Parathyroid adenoma (tissue), 2 donors: ENCODE results near the gene CLEC16A.

Experiments used
- H2AFZ ChIP-seq: fragments of 300-600 bp; sonication (generic); one replicate; pipeline ENCODE4 v1.7.0; 2017; ENCODE audit warnings: antibody characterized with exemption, mild to moderate bottlenecking
- H3K27ac ChIP-seq: fragments of 300-600 bp; sonication (generic); one replicate; pipeline ENCODE4 v1.7.0; 2017
- H3K27me3 ChIP-seq: fragments of 300-600 bp; sonication (generic); one replicate; pipeline ENCODE4 v1.7.0; 2017; ENCODE audit warnings: low read length; ENCODE audit not compliant: control insufficient read depth, insufficient read depth
- H3K36me3 ChIP-seq: fragments of 300-600 bp; sonication (generic); one replicate; pipeline ENCODE4 v1.7.0; 2017; ENCODE audit warnings: low read length; ENCODE audit not compliant: control insufficient read depth, insufficient read depth
- H3K4me1 ChIP-seq: fragments of 300-600 bp; sonication (generic); one replicate; pipeline ENCODE4 v1.7.0; 2017; ENCODE audit warnings: control low read depth
- H3K4me2 ChIP-seq: fragments of 300-600 bp; sonication (generic); one replicate; pipeline ENCODE4 v1.7.0; 2017; ENCODE audit warnings: low read length
- H3K4me3 ChIP-seq: fragments of 300-600 bp; sonication (generic); one replicate; pipeline ENCODE4 v1.7.0; 2017; ENCODE audit warnings: low read depth, low read length
- H3K79me2 ChIP-seq: fragments of 300-600 bp; sonication (generic); one replicate; pipeline ENCODE4 v1.7.0; 2017; ENCODE audit warnings: control low read depth
- H3K9ac ChIP-seq: fragments of 300-600 bp; sonication (generic); one replicate; pipeline ENCODE4 v1.7.0; 2017; ENCODE audit warnings: mild to moderate bottlenecking
- H3K9me3 ChIP-seq: fragments of 300-600 bp; sonication (generic); one replicate; pipeline ENCODE4 v1.7.0; 2017; ENCODE audit warnings: low read length; ENCODE audit not compliant: control insufficient read depth
- TF ChIP-seq, protein P1 (sequence below): fragments of 300-600 bp; sonication (generic); IDR thresholded peaks from one replicate; pipeline ENCODE4 v1.7.0; 2017; ENCODE audit warnings: antibody characterized with exemption, mild to moderate bottlenecking
- donor health status: primary hyperparathyroidism.

Gene CLEC16A

DNA sequence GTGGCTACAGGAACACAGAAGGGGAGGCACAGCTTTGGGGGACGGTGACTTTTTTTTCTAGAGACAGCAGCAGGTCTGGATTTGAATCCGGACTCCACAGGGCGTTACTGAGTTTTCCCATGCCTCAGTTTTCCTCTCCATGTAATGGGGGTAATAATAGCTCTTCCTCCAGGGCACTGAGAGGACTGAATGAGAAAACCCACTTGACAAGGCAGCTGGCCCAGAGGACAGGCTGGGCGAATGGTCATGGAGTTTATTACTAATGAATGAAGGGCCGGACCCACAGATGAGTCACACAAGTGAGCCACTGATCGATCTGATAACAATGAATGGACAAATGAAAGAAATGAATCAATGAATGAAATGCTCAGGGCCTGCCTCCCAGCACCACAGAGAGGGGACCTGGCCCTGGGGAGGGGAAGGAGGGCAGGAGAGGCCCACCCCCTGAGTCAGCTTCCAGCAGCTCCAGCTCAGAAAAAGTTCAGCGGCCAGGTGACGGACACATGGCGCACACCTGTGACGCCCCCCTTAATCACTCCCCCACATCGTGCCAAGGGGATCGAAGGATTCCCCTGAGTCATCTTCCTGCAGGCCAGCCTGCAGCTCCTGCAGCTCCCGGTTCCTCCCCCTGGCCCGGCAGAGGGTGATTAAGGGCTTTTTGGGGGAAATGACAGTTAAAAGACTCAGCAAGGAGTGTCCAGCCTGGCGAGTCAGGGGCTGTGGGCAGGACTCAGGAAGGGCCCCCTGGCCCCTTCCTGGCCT lies 257.3 kb downstream of the CLEC16A start:
- Histone ChIP-seq H3K27me3 (no peaks in the 10 kb centered on the region), H3K9ac (no peak overlapping the region), H3K36me3 (no peaks in the 10 kb centered on the region), H3K4me1 (no peaks in the 10 kb centered on the region), H3K9me3 (no peaks in the 10 kb centered on the region), H3K79me2 (no peaks in the 10 kb centered on the region), H2AFZ (no peak overlapping the region), H3K27ac (no peak overlapping the region), H3K4me2 (no peak overlapping the region), H3K4me3 (no peak overlapping the region)
- TF ChIP-seq, protein P1, sequence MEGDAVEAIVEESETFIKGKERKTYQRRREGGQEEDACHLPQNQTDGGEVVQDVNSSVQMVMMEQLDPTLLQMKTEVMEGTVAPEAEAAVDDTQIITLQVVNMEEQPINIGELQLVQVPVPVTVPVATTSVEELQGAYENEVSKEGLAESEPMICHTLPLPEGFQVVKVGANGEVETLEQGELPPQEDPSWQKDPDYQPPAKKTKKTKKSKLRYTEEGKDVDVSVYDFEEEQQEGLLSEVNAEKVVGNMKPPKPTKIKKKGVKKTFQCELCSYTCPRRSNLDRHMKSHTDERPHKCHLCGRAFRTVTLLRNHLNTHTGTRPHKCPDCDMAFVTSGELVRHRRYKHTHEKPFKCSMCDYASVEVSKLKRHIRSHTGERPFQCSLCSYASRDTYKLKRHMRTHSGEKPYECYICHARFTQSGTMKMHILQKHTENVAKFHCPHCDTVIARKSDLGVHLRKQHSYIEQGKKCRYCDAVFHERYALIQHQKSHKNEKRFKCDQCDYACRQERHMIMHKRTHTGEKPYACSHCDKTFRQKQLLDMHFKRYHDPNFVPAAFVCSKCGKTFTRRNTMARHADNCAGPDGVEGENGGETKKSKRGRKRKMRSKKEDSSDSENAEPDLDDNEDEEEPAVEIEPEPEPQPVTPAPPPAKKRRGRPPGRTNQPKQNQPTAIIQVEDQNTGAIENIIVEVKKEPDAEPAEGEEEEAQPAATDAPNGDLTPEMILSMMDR: no peak

DNA sequence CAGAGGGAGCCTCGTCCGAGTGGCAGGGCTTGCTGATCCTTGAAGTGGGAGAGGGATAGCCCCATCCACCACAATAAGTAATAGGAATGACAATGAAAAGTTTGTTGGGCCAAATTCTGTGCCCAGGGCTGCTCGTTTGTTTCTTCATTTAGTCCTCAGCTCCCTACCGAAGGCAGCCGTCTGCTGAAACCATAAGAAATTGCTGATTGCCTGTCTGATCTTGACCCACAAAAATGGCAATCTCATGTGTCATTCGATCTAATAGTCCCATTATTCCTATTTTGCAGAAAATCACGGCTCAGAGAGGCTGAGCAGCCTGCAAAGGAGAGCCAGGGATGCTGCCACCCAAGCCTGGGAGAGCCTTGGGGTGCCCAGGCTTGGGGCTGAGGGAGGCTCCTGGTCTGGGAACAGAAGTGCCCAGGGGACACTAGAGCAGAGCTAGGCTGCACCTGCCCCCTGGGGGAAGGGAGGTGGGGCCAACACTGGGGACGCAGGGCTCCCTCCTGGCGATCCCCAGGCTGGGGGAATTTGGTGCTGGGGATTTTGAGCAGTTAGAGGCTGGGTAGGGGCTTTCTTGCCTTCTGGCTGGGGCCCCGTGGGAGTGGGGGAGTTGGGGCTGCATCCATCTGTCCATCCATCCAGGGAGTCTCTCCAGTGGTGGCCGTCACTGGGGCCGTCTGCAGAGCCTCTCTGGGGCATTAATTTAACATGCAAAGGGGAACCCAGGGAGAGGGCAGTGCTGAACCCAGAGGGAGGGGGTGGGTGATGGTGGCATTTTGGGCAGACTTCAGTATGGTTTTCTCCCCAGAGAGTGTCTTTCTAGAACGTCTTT lies 258.1 kb downstream of the CLEC16A start:
- H3K27me3 ChIP-seq: no peaks in the 10 kb centered on the region
- no peaks in the 10 kb centered on the region for H3K79me2 ChIP-seq
- TF ChIP-seq, protein P1: no peak
- H3K36me3 ChIP-seq: no peaks in the 10 kb centered on the region
- H3K4me2 ChIP-seq: no peak overlapping the region
- H3K27ac ChIP-seq: no peak overlapping the region
- H2AFZ ChIP-seq: no peak overlapping the region
- no peak overlapping the region for H3K9ac ChIP-seq
- H3K4me1 ChIP-seq: no peaks in the 10 kb centered on the region
- no peaks in the 10 kb centered on the region for H3K9me3 ChIP-seq
- H3K4me3 ChIP-seq: no peak overlapping the region

DNA sequence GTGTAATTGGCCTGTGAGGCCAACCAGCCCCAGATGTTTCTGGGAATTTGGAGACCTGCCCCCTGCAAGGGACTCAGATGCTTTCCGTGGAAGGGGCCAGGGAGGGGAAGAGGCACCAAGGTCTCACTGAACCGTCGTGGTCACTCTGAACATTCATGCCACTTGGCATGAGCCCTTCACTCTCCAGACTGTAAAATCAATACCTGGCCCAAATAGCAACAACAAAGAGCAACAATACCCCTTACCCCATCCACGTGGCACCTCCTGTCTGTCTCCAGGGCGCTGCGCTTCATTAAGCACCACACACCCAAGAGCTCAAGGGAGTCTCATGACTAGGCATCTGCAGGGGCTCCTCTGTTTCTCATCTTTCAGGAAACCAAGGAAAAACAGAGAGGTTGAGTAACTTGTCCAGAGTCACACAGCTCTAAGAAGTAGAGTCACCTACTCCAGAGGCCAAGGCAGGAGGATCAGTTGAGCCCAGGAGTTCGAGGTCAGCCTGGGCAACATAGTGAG lies 258.8 kb downstream of the CLEC16A start:
- Histone ChIP-seq H3K9ac (no peak overlapping the region), H2AFZ (no peak overlapping the region), H3K4me1 (no peaks in the 10 kb centered on the region), H3K4me2 (no peak overlapping the region), H3K36me3 (no peaks in the 10 kb centered on the region), H3K4me3 (no peak overlapping the region), H3K79me2 (no peaks in the 10 kb centered on the region), H3K27ac (no peak overlapping the region), H3K9me3 (no peaks in the 10 kb centered on the region), H3K27me3 (no peaks in the 10 kb centered on the region)
- TF ChIP-seq, protein P1: no peak

DNA sequence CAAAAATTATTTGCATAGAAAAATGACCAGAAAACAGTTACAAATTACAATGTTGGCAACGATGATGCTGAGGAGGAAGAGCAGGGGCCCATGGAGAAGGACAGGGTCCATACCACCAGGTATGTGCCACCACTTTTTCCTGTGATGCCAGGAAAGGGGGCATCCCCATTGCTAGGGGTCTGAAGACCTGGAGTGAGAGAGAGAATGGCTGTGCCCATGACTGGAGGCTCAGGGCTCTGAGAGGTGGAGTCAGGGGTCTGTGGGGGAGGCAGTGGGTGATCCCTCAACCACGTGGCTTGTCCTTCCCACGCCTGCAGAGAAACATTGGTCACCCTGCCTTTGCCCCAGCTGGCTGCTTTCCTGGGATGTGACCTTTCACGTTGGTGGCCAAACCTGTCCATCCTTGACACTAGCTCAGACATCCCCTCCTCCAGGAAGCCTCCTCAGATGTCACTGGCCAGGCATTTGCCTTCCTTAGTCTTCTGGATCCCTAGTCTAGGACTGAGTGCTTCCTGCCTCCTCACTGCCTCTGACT lies 260.2 kb downstream of the CLEC16A start:
- H3K4me3 ChIP-seq: no peak overlapping the region
- no peaks in the 10 kb centered on the region for H3K27me3 ChIP-seq
- no peaks in the 10 kb centered on the region for H3K79me2 ChIP-seq
- no peaks in the 10 kb centered on the region for H3K4me1 ChIP-seq
- TF ChIP-seq, protein P1: no peak
- H3K4me2 ChIP-seq: no peak overlapping the region
- H3K27ac ChIP-seq: no peak overlapping the region
- no peaks in the 10 kb centered on the region for H3K36me3 ChIP-seq
- no peak overlapping the region for H3K9ac ChIP-seq
- H3K9me3 ChIP-seq: no peaks in the 10 kb centered on the region
- H2AFZ ChIP-seq: no peak overlapping the region
